Hepatocyte (in vitro differentiated cells): ENCODE data around the gene UGGT2.

Source experiments
- EZH2 ChIP-seq: fragments of 200-600 bp; sonication (generic); IDR thresholded peaks from 2 replicates; pipeline ENCODE4 v1.6.1; 2016; ENCODE audit warnings: antibody characterized with exemption, mild to moderate bottlenecking, borderline replicate concordance
- EZH2phosphoT487 ChIP-seq: fragments of 200-600 bp; sonication (generic); IDR thresholded peaks from one replicate; pipeline ENCODE4 v1.6.1; 2018; ENCODE audit warnings: antibody characterized with exemption, mild to moderate bottlenecking, low read depth, moderate library complexity; ENCODE audit not compliant: unreplicated experiment, severe bottlenecking
- TF ChIP-seq, protein P1 (sequence below): fragments of 200-600 bp; sonication (generic); IDR thresholded peaks from 2 replicates; pipeline ENCODE4 v1.5.1; 2016; ENCODE audit warnings: antibody characterized with exemption, mild to moderate bottlenecking; ENCODE audit not compliant: poor library complexity

- TF ChIP-seq, protein P1, sequence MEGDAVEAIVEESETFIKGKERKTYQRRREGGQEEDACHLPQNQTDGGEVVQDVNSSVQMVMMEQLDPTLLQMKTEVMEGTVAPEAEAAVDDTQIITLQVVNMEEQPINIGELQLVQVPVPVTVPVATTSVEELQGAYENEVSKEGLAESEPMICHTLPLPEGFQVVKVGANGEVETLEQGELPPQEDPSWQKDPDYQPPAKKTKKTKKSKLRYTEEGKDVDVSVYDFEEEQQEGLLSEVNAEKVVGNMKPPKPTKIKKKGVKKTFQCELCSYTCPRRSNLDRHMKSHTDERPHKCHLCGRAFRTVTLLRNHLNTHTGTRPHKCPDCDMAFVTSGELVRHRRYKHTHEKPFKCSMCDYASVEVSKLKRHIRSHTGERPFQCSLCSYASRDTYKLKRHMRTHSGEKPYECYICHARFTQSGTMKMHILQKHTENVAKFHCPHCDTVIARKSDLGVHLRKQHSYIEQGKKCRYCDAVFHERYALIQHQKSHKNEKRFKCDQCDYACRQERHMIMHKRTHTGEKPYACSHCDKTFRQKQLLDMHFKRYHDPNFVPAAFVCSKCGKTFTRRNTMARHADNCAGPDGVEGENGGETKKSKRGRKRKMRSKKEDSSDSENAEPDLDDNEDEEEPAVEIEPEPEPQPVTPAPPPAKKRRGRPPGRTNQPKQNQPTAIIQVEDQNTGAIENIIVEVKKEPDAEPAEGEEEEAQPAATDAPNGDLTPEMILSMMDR: no peak
- TF ChIP-seq EZH2phosphoT487: no peak
- TF ChIP-seq EZH2: no peak
Measured at GRCh38 chr13:96065849-96066248, 12.6 kb upstream of the UGGT2 start.
